ENCODE data around the gene PPP1CA.

- TF ChIP-seq EZH2 (IDR thresholded peaks at IDR 0.05; ENCODE audit: borderline replicate concordance, low read depth, low read length, severe bottlenecking) (peak; percentile 17), CTCF (IDR thresholded peaks at IDR 0.05; ENCODE audit: borderline replicate concordance, extremely low read depth, low read length, poor library complexity, severe bottlenecking) (no peak)
Observed at GRCh38 chr11:67372321-67372992, 29.2 kb downstream of the PPP1CA start.
